ENCODE results near the gene SNX13. TPM values are rescaled to one million over a fixed set of nuclear protein-coding genes. Genes with fewer than 3 reads are reported as not detected.

Gene SNX13
- total RNA-seq, 6 experiments from 2014 or later = 17.1 to 22.5 (median 21.0) TPM

GRCh38 chr7:17934612-17935240, 5.6 kb downstream of the SNX13 start:
- H3K9me3 ChIP-seq = no peaks in the 10 kb centered on the region
- ATAC-seq = no peak
- TF ChIP-seq, protein P1, sequence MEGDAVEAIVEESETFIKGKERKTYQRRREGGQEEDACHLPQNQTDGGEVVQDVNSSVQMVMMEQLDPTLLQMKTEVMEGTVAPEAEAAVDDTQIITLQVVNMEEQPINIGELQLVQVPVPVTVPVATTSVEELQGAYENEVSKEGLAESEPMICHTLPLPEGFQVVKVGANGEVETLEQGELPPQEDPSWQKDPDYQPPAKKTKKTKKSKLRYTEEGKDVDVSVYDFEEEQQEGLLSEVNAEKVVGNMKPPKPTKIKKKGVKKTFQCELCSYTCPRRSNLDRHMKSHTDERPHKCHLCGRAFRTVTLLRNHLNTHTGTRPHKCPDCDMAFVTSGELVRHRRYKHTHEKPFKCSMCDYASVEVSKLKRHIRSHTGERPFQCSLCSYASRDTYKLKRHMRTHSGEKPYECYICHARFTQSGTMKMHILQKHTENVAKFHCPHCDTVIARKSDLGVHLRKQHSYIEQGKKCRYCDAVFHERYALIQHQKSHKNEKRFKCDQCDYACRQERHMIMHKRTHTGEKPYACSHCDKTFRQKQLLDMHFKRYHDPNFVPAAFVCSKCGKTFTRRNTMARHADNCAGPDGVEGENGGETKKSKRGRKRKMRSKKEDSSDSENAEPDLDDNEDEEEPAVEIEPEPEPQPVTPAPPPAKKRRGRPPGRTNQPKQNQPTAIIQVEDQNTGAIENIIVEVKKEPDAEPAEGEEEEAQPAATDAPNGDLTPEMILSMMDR (IDR thresholded peaks at IDR 0.05) = no peak
- TF ChIP-seq POLR2A (IDR thresholded peaks at IDR 0.05) = no peak
- H3K4me1 ChIP-seq = peaks cover 0 to 32% (median 7%) of the 10 kb centered on the region in 4 donors
- no peaks in the 10 kb centered on the region for H3K27me3 ChIP-seq
- intact Hi-C loops (cut with DNase I) = no loop called here
- H3K4me3 ChIP-seq = no peak overlapping the region
- H3K27ac ChIP-seq = no peak overlapping the region
- H3K36me3 ChIP-seq = no peaks in the 10 kb centered on the region
- DNase-seq = no peak
- WGBS (ENCODE audit: insufficient coverage, low coverage, low lambda C conversion rate, missing lambda C conversion rate) = 82% methylated on average over 2 of the region's 2 CpGs

GRCh38 chr7:17934094-17934493, 6.2 kb downstream of the SNX13 start:
- DNase-seq (no peak), ATAC-seq (no peak)
- Histone ChIP-seq H3K9me3 (no peaks in the 10 kb centered on the region), H3K27ac (no peak overlapping the region), H3K36me3 (no peaks in the 10 kb centered on the region), H3K4me3 (no peak overlapping the region), H3K27me3 (no peaks in the 10 kb centered on the region), H3K4me1 (peaks cover 0 to 32% (median 7%) of the 10 kb centered on the region in 4 donors)
- 60% methylated on average over 2 of the region's 2 CpGs for WGBS (ENCODE audit: insufficient coverage, low coverage, low lambda C conversion rate, missing lambda C conversion rate)
- intact Hi-C loops (cut with DNase I) = no loop called here
- TF ChIP-seq, protein P1 (IDR thresholded peaks at IDR 0.05) = no peak
- no peak for TF ChIP-seq POLR2A (IDR thresholded peaks at IDR 0.05)

DNA sequence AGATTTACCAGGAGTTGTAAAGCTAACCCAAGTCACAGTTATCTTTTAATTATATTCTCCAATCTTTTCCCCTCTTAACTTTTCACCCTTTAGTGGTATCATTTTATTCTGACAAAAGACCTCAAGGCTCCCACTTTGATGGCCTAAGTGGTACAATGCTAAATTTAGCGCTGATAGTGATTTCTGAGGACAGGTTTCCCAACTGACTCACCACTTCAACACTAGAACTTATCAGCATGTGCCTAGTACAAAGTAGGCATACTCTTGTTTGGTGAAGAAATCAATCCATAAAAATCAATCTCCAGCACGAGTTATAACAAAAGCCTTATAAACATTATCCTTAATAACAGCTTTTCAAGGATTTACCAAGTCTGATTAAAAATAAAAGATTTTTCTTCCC, 7.5 kb downstream of the SNX13 start:
- intact Hi-C loops (cut with DNase I) = no loop called here
- no peaks in the 10 kb centered on the region for H3K36me3 ChIP-seq
- no peak overlapping the region for H3K27ac ChIP-seq
- WGBS (ENCODE audit: insufficient coverage, low coverage, low lambda C conversion rate, missing lambda C conversion rate) = 43% methylated on average over 2 of the region's 2 CpGs
- TF ChIP-seq POLR2A (IDR thresholded peaks at IDR 0.05) = no peak
- TF ChIP-seq, protein P1 (IDR thresholded peaks at IDR 0.05) = no peak
- DNase-seq (no peak), ATAC-seq (peak in 3 of 4 donors; percentile 31 to 68 (median 47))
- H3K27me3 ChIP-seq = no peaks in the 10 kb centered on the region
- H3K9me3 ChIP-seq = no peaks in the 10 kb centered on the region
- no peak overlapping the region for H3K4me3 ChIP-seq
- H3K4me1 ChIP-seq = peaks cover 0 to 21% (median 2%) of the 10 kb centered on the region in 4 donors

DNA sequence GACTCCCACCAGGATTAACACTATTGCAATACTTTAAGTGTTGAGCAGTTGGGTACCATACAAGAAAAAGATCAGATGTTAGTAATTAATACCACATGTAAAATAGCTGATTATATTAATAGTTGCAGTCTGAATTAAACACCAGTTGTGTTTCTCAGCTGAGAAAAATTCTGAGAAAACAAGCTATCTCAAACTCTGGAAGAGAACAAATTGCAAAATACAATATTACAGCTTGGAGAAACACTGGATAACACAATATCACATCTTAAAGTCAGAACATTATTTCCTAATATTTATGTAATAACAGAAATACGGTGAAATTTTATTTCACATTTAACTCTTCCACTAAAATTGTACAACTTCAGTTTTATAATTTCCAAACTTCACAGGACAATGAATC, 9.2 kb downstream of the SNX13 start:
- no peaks in the 10 kb centered on the region for H3K36me3 ChIP-seq
- TF ChIP-seq POLR2A (IDR thresholded peaks at IDR 0.05) = no peak
- TF ChIP-seq, protein P1 (IDR thresholded peaks at IDR 0.05) = no peak
- H3K27me3 ChIP-seq = no peaks in the 10 kb centered on the region
- DNase-seq = no peak
- H3K9me3 ChIP-seq = no peaks in the 10 kb centered on the region
- H3K27ac ChIP-seq = no peak overlapping the region
- H3K4me1 ChIP-seq = peaks cover 0 to 18% (median 0%) of the 10 kb centered on the region in 4 donors
- 69% methylated on average over 1 of the region's 1 CpG for WGBS (ENCODE audit: insufficient coverage, low coverage, low lambda C conversion rate, missing lambda C conversion rate)
- H3K4me3 ChIP-seq = no peak overlapping the region
- intact Hi-C loops (cut with DNase I) = no loop called here
- ATAC-seq = no peak
